ENCODE results near the gene MMP8.

GRCh38 chr11:102680945-102681344, 43.8 kb downstream of the MMP8 start:
- TF ChIP-seq CTCF (IDR thresholded peaks at IDR 0.05; ENCODE audit: low read length), result no peak
- TF ChIP-seq EZH2phosphoT487 (IDR thresholded peaks at IDR 0.05; ENCODE audit: low read length), result no peak

Data from MM.1S (cell line).